Astrocyte (in vitro differentiated cells and primary cell): ENCODE measurements around the gene RAB5IF.

ENCODE experiments used
- CTCF ChIP-seq: IDR thresholded peaks from 2 replicates; pipeline ENCODE4 v1.5.1; 2011; ENCODE audit warnings: low read depth, mild to moderate bottlenecking, inconsistent platforms, low read length, moderate library complexity; ENCODE audit not compliant: insufficient read depth
- EZH2 ChIP-seq: IDR thresholded peaks from 2 replicates; pipeline ENCODE4 v1.6.1; 2012; ENCODE audit warnings: mild to moderate bottlenecking, low read length, inconsistent platforms; ENCODE audit not compliant: insufficient read depth

- TF ChIP-seq CTCF (no peak), EZH2 (no peak)
Measured at GRCh38 chr20:36573103-36573797, 32.3 kb upstream of the RAB5IF start, which contains the start of gene TGIF2.
